Measurements from ENCODE around the gene CALM3. TPM values are rescaled to one million over a fixed set of nuclear protein-coding genes. Genes with fewer than 3 reads are reported as not detected.
A peak's percentile ranks its signal among the peaks of the same experiment; 100 is the strongest.
"Not testable (repeated sequence)": the region's sequence is repeated elsewhere in the genome, so short reads cannot be mapped to it uniquely, and the experiment has no call there.

CALM3 gene
- total and polyA plus RNA-seq, 8 donors: 178 to 478 (median 351) TPM

DNA sequence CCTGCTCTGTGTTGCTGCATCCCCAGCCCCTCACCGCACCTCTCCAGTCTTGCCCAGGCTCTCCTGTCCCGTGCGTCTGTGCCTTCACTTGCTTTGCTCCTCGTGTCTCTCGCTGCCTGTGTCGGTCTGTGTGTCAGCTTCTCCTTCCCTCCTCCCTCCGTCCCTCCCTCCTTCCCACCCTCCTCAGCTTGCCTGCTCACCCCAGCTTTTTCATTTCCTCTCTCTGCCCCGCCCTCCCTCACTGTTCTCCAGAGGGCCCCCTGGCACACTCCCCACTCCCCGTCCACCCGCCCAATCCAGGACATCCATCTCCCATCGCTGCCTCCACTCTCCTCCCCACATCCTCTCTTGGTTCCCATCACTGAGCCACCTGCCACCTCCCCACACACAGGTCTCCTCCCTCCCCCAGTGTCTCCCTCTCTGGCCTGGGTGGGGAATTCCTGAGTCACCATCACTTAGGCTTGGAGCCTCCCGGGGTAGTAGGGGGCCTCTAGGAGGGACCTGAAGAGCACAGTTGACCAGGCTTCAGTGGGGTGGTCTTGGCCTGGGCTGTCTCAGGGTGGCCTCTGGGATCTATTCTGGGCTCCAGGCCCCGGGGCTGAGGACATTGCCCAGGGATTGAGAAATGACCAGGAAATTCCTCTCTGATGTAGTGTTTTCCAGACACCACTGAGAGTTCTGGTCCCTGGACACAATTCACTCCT lies 24.0 kb downstream of the CALM3 start, which contains the start of gene PTGIR:
TSS of gene PTGIR (minus strand) at position 132 of the 704 bp plus-strand sequence. CDS start 864 bp downstream, outside the sequence.
- intact Hi-C loops (cut with DNase I): loop anchor here in 1 of 2 donors (5.0 kb wide), 1 partner anchor 32 kb away; no protein-coding TSS in a partner anchor
- TF ChIP-seq, protein P1, sequence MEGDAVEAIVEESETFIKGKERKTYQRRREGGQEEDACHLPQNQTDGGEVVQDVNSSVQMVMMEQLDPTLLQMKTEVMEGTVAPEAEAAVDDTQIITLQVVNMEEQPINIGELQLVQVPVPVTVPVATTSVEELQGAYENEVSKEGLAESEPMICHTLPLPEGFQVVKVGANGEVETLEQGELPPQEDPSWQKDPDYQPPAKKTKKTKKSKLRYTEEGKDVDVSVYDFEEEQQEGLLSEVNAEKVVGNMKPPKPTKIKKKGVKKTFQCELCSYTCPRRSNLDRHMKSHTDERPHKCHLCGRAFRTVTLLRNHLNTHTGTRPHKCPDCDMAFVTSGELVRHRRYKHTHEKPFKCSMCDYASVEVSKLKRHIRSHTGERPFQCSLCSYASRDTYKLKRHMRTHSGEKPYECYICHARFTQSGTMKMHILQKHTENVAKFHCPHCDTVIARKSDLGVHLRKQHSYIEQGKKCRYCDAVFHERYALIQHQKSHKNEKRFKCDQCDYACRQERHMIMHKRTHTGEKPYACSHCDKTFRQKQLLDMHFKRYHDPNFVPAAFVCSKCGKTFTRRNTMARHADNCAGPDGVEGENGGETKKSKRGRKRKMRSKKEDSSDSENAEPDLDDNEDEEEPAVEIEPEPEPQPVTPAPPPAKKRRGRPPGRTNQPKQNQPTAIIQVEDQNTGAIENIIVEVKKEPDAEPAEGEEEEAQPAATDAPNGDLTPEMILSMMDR (IDR thresholded peaks at IDR 0.05): no peak
- H3K9me3 ChIP-seq: no peaks in the 10 kb centered on the region
- H3K4me3 ChIP-seq: peak within 1 kb of the TSS; percentile 13 to 37
- peak in 3 of 4 donors; percentile 72 to 89 (median 78) for DNase-seq
- peak within 1 kb of the TSS; percentile 64 to 75 for H3K27ac ChIP-seq
- no peaks in the 10 kb centered on the region for H3K27me3 ChIP-seq
- no peaks in the 10 kb centered on the region for H3K36me3 ChIP-seq
- peaks cover 13 to 58% of the 10 kb centered on the region in 2 donors for H3K4me1 ChIP-seq
- ATAC-seq: peak; percentile 71

DNA sequence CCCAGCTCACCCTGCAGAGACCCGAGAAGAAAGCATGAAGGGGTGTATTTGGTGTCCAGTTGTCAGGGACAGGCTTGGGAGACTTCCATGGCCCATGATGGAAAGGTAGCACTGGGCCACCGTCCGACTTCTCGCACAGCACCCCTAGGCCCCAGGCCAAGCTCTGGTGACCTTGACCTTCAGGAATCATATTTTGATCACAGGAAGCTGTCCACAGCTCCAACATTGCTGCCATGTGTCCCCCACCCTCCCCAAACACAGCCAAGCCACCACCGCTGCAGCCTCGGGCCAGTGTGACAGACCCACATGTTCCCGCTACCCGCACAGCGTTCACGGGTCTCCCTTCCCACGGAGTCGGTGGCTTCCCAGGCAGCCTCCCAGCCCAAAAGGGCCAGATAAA lies 24.6 kb downstream of the CALM3 start:
- no peaks in the 10 kb centered on the region for H3K36me3 ChIP-seq
- peak overlapping the region; percentile 64 to 75 for H3K27ac ChIP-seq
- ATAC-seq (no peak), DNase-seq (no peak)
- peaks cover 13 to 53% of the 10 kb centered on the region in 2 donors for H3K4me1 ChIP-seq
- peaks cover 0 to 3% of the 10 kb centered on the region in 2 donors for H3K27me3 ChIP-seq
- TF ChIP-seq, protein P1 (IDR thresholded peaks at IDR 0.05): no peak
- intact Hi-C loops (cut with DNase I): no loop called here
- no peaks in the 10 kb centered on the region for H3K9me3 ChIP-seq
- no peak overlapping the region for H3K4me3 ChIP-seq

DNA sequence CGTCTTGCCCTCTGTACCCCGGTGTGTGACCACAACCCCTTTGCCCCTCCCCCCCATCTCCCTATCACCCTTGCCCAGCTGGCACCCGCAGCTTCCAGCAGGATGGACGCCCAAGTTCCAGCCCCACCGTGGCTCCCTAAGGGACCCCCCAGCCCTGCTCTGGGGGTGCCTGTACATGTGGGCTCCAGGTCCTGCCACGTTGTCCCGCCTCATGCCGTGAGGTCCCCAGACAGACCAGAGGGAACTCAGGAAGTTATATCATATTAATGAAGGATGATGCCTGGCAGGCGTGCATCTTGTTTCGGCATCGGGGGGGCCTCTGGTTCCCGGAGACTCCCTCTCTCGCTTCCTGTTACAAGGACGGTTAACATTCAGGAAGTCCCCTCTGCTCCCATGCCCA lies 25.3 kb downstream of the CALM3 start:
- Histone ChIP-seq H3K4me3 (no peak overlapping the region), H3K27me3 (peaks cover 0 to 10% of the 10 kb centered on the region in 2 donors), H3K36me3 (no peaks in the 10 kb centered on the region), H3K27ac (peak overlapping the region in 1 of 2 donors; percentile 64), H3K9me3 (no peaks in the 10 kb centered on the region), H3K4me1 (peaks cover 13 to 52% of the 10 kb centered on the region in 2 donors)
- ATAC-seq (no peak), DNase-seq (no peak)
- TF ChIP-seq, protein P1 (IDR thresholded peaks at IDR 0.05): no peak
- intact Hi-C loops (cut with DNase I): no loop called here

DNA sequence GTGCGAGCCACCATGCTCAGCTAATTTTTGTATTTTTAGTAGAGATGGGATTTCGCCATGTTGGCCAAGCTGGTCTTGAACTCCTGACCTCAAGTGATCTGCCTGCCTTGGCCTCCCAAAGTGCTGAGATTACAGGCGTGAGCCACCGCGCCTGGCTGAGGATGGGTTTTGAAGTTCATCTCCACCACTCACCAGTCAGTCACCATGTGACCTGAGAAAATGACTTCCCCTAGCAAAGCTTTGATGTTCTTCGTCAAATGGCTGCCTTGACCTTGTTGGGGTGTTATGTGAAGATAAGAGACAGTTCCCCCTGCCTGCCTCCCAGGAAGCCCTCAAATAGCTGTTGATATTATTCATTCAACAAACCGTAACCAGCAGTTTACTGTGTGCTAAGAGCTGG lies 27.8 kb downstream of the CALM3 start:
- DNase-seq; intact Hi-C loops (cut with DNase I); ATAC-seq; H3K36me3 ChIP-seq; H3K4me3 ChIP-seq; H3K9me3 ChIP-seq: not testable (repeated sequence)
- H3K27me3 ChIP-seq: peaks cover 0 to 35% of the 10 kb centered on the region in 2 donors
- peaks cover 17 to 49% of the 10 kb centered on the region in 2 donors for H3K4me1 ChIP-seq
- peak overlapping the region in 1 of 2 donors; percentile 23 for H3K27ac ChIP-seq

DNA sequence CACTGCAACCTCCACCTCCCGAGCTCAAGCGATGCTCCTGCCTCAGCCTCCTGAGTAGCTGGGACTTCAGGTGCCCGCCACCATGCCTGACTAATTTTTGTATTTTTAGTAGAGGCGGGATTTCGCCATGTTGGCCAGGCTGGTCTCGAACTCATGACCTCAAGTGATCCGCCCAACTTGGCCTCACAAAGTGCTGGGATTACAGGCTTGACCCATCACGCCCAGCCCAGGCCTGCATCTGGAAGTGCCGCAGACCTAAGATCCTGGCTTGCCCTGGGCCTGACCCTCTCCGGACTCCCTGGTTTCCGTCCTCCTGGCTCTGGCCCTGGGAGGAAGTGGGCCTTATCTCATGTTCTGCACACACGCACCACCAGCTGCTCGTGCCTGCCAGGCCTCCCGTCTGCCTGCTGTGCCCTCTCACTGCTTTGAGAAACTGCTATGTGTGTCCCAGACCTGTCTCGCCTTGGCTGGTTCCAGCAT lies 28.5 kb downstream of the CALM3 start:
- peaks cover 0 to 40% of the 10 kb centered on the region in 2 donors for H3K27me3 ChIP-seq
- no peaks in the 10 kb centered on the region for H3K36me3 ChIP-seq
- no peak for ATAC-seq
- peaks cover 17 to 46% of the 10 kb centered on the region in 2 donors for H3K4me1 ChIP-seq
- TF ChIP-seq, protein P1 (IDR thresholded peaks at IDR 0.05): no peak
- no peaks in the 10 kb centered on the region for H3K9me3 ChIP-seq
- DNase-seq: no peak
- H3K27ac ChIP-seq: peak overlapping the region in 1 of 2 donors; percentile 23
- intact Hi-C loops (cut with DNase I): no loop called here
- H3K4me3 ChIP-seq: no peak overlapping the region

All from left lung (tissue), 10 donors.